ENCODE results near the gene DRAM2. TPM values are rescaled to one million over a fixed set of nuclear protein-coding genes. Genes with fewer than 3 reads are reported as not detected.

The DRAM2 gene
- total and polyA plus RNA-seq, 9 of the 15 experiments (the other 6 are each of a cell fraction or from before 2014, with no cell fraction given) = 29.0 to 161 (median 53.5) TPM

DNA sequence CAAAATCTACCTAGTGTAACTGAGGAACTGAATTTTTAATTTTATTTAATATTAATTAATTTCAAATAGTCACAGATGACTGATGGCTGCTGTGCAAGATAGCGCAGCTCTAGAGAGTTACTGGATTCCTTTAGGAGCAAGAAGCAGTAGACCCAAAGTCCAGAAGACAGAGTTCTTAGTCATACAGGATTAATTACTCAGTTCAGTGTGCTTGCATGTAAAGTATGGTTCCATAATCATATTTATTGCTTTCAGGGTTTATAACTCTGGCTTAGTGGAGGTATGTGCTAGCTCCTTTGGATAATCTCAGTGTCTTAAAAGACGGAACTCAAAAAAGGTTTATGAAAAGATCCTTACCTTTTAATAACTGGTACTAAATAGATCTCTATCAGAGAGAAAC lies 17.5 kb upstream of the DRAM2 start:
- H3K79me2 ChIP-seq (ENCODE audit: control insufficient read depth, insufficient read depth, low read length) = peaks cover 64% of the 10 kb centered on the region
- ATAC-seq (no peak), FAIRE-seq (no peak), DNase-seq (ENCODE audit: extremely low read depth in 1 of 4, low spot score in 3 of 4) (no peak)
- no peak overlapping the region for H3K9ac ChIP-seq (ENCODE audit: insufficient read depth in 1 of 2, low read depth in 2 of 2, low read length in 2 of 2)
- H3K9me1 ChIP-seq (ENCODE audit: control insufficient read depth, insufficient read depth, low read length) = no peaks in the 10 kb centered on the region
- WGBS (ENCODE audit: insufficient coverage, low coverage, missing lambda C conversion rate) = 97% methylated on average over 2 of the region's 2 CpGs
- peaks cover 9% of the 10 kb centered on the region for H4K20me1 ChIP-seq (replicated peaks; ENCODE audit: control insufficient read depth, insufficient read depth, low read length)
- TF ChIP-seq RUNX1 (IDR thresholded peaks at IDR 0.05; ENCODE audit: low read depth) (no peak), NCOA4 (IDR thresholded peaks at IDR 0.05; ENCODE audit: partially characterized antibody) (no peak), TSHZ1 (CRISPR knock-in tag; IDR thresholded peaks at IDR 0.05) (no peak), ERF (CRISPR knock-in tag; IDR thresholded peaks at IDR 0.05) (no peak), MECOM (CRISPR knock-in tag; IDR thresholded peaks at IDR 0.05) (no peak)
- no peak overlapping the region for H3K27ac ChIP-seq (ENCODE audit: extremely low read depth, low read depth, low read length)
- in situ Hi-C loops (cut with MboI) (no loop called here), intact Hi-C loops (cut with micrococcal nuclease) (no loop called here)
- no peaks in the 10 kb centered on the region for H3K27me3 ChIP-seq (ENCODE audit: control insufficient read depth in 2 of 2, insufficient read depth in 2 of 2, low read length in 2 of 2)
- H3K4me1 ChIP-seq (replicated peaks in 1 of 2; ENCODE audit: control insufficient read depth in 2 of 2, insufficient read depth in 2 of 2, low read length in 2 of 2) = peaks cover 0 to 3% of the 10 kb centered on the region in 2 experiments; a peak in 3 of 5 replicates
- ChIA-PET POLR2A (interaction anchor here (1.7 to 1.8 kb wide), 2 partner anchors 13 to 15 kb away, joined by 6 to 7 read pairs; no protein-coding TSS in a partner anchor), CTCF (ENCODE audit: low intra/inter-chr PET ratio) (no interaction called here)
- H3K4me3 ChIP-seq = no peak overlapping the region
- H2AFZ ChIP-seq (ENCODE audit: low read depth, low read length) = no peak overlapping the region
- no peak overlapping the region for H3K4me2 ChIP-seq (ENCODE audit: insufficient read depth, low read length)
- no TSS peak for BruUV-seq (replicated peaks)
- H3K9me3 ChIP-seq (replicated peaks; ENCODE audit: control insufficient read depth, insufficient read depth, low read depth, low read length) = no peaks in the 10 kb centered on the region
- peaks cover 69% of the 10 kb centered on the region for H3K36me3 ChIP-seq (ENCODE audit: control insufficient read depth, insufficient read depth, low read length)

All from K562 (cell line).